Measurements from ENCODE around the gene KRTAP17-1. TPM values are rescaled to one million over a fixed set of nuclear protein-coding genes. Genes with fewer than 3 reads are reported as not detected.
"Not testable (repeated sequence)": the region's sequence is repeated elsewhere in the genome, so short reads cannot be mapped to it uniquely, and the experiment has no call there.

The KRTAP17-1 gene
- not detected for total RNA-seq
- long read RNA-seq, result 0 reads

- intact Hi-C loops (cut with DNase I), result no loop called here
- ATAC-seq, result no peak
- no peak for DNase-seq (ENCODE audit: missing footprints)
Measured at GRCh38 chr17:41315204-41315794, at the start of gene KRTAP17-1. Gene KRTAP17-1, minus strand, starts transcription at chr17:41315710. Its CDS starts 60 bp downstream, at chr17:41315650.

GRCh38 chr17:41363881-41364280 lies 48.4 kb upstream of the KRTAP17-1 start:
- ATAC-seq (no peak), DNase-seq (ENCODE audit: missing footprints) (no peak)
- intact Hi-C loops (cut with DNase I), result no loop called here

GRCh38 chr17:41360296-41360995 lies 44.9 kb upstream of the KRTAP17-1 start:
- DNase-seq (ENCODE audit: missing footprints) (no peak), ATAC-seq (no peak)
- intact Hi-C loops (cut with DNase I), result no loop called here

GRCh38 chr17:41354536-41354935 lies 39.0 kb upstream of the KRTAP17-1 start:
- intact Hi-C loops (cut with DNase I), result no loop called here
- ATAC-seq (no peak), DNase-seq (ENCODE audit: missing footprints) (no peak)

- DNase-seq (ENCODE audit: missing footprints), result no peak
- intact Hi-C loops (cut with DNase I), result no loop called here
- no peak for ATAC-seq
Measured at GRCh38 chr17:41352597-41353366, 37.3 kb upstream of the KRTAP17-1 start.

GRCh38 chr17:41351177-41351576 lies 35.7 kb upstream of the KRTAP17-1 start:
- ATAC-seq, result no peak
- DNase-seq (ENCODE audit: missing footprints), result no peak
- intact Hi-C loops (cut with DNase I), result no loop called here

- DNase-seq (ENCODE audit: missing footprints); intact Hi-C loops (cut with DNase I); ATAC-seq: not testable (repeated sequence)
Measured at GRCh38 chr17:41350381-41350878, 34.9 kb upstream of the KRTAP17-1 start, which contains the start of gene KRT33A. Gene KRT33A, minus strand, starts transcription at chr17:41350828. Its CDS starts 61 bp downstream, at chr17:41350767.

GRCh38 chr17:41347869-41348760 lies 32.6 kb upstream of the KRTAP17-1 start:
- intact Hi-C loops (cut with DNase I), result no loop called here
- ATAC-seq, result no peak

GRCh38 chr17:41346421-41346820 lies 30.9 kb upstream of the KRTAP17-1 start:
- DNase-seq (ENCODE audit: missing footprints); intact Hi-C loops (cut with DNase I); ATAC-seq: not testable (repeated sequence)

More at GRCh38 chr17:41347869-41348760, 32.6 kb upstream of the KRTAP17-1 start:
- no peak for DNase-seq (ENCODE audit: missing footprints)

- DNase-seq (ENCODE audit: missing footprints) (no peak), ATAC-seq (no peak)
- intact Hi-C loops (cut with DNase I), result no loop called here
Measured at GRCh38 chr17:41345992-41346391, 30.5 kb upstream of the KRTAP17-1 start.

- no peak for ATAC-seq
- intact Hi-C loops (cut with DNase I), result no loop called here
Measured at GRCh38 chr17:41343029-41343428, 27.5 kb upstream of the KRTAP17-1 start.

GRCh38 chr17:41340934-41341861 lies 25.7 kb upstream of the KRTAP17-1 start:
- DNase-seq (ENCODE audit: missing footprints) (no peak), ATAC-seq (no peak)
- intact Hi-C loops (cut with DNase I), result no loop called here

More at GRCh38 chr17:41343029-41343428, 27.5 kb upstream of the KRTAP17-1 start:
- no peak for DNase-seq (ENCODE audit: missing footprints)

GRCh38 chr17:41340494-41340893 lies 25.0 kb upstream of the KRTAP17-1 start:
- intact Hi-C loops (cut with DNase I), result no loop called here
- DNase-seq (ENCODE audit: missing footprints), result no peak
- no peak for ATAC-seq

GRCh38 chr17:41339571-41340172 lies 24.2 kb upstream of the KRTAP17-1 start:
- intact Hi-C loops (cut with DNase I), result no loop called here
- ATAC-seq, result no peak

GRCh38 chr17:41338961-41339485 lies 23.5 kb upstream of the KRTAP17-1 start:
- no peak for DNase-seq (ENCODE audit: missing footprints)
- intact Hi-C loops (cut with DNase I), result no loop called here
- ATAC-seq, result no peak

More at GRCh38 chr17:41339571-41340172, 24.2 kb upstream of the KRTAP17-1 start:
- no peak for DNase-seq (ENCODE audit: missing footprints)

- intact Hi-C loops (cut with DNase I), result no loop called here
- ATAC-seq (no peak), DNase-seq (ENCODE audit: missing footprints) (no peak)
Measured at GRCh38 chr17:41335747-41336146, 20.2 kb upstream of the KRTAP17-1 start.
